Peyer's patch (tissue), 4 donors: ENCODE measurements around the gene TSPO. TPM values are rescaled to one million over a fixed set of nuclear protein-coding genes. Genes with fewer than 3 reads are reported as not detected.
A peak's percentile ranks its signal among the peaks of the same experiment; 100 is the strongest.

ENCODE experiments used
- DNase-seq, 3 donors: peaks; one replicate each; pipeline ENCODE4 v3.0.0-alpha.2; 2017 to 2019
- H3K27ac ChIP-seq, 4 donors: fragments of 200-600 bp; sonication (generic); one replicate each; pipeline ENCODE4 v1.5.1; 2016 to 2019
- H3K27me3 ChIP-seq, 2 donors: fragments of 200-600 bp; sonication (generic); one replicate each; pipeline ENCODE4 v1.5.1; 2019
- H3K36me3 ChIP-seq, 3 donors: fragments of 200-600 bp; sonication (generic); one replicate each; pipeline ENCODE4 v1.5.1; 2016 to 2019
- H3K4me1 ChIP-seq, 4 donors: fragments of 200-600 bp; sonication (generic); one replicate each; pipeline ENCODE4 v1.5.1; 2016 to 2019
- H3K4me3 ChIP-seq, 4 donors: fragments of 200-600 bp; sonication (generic); 1 replicate in 3 of 4; 2 replicates in 1 of 4; pipeline ENCODE4 v1.5.1; 2016 to 2019; ENCODE audit warnings: mild to moderate bottlenecking in 1 of 4
- H3K9me3 ChIP-seq, 4 donors: fragments of 200-600 bp; sonication (generic); one replicate each; pipeline ENCODE4 v1.5.1; 2016 to 2019; ENCODE audit warnings: mild to moderate bottlenecking in 1 of 4
- POLR2A ChIP-seq, 2 donors: fragments of 450-650 bp; IDR thresholded peaks; one replicate each; pipeline ENCODE4 v1.5.1; 2017; ENCODE audit warnings: antibody characterized with exemption in 2 of 2, mild to moderate bottlenecking in 2 of 2, moderate library complexity in 2 of 2
- total RNA-seq, 4 donors: library from RNA; depleted of rRNA; stranded (reverse); fragments of >200 nt; gene quantifications; one replicate each; pipeline ENCODE4 v1.1.0, GENCODE V29; 2016
- TF ChIP-seq, protein P1 (sequence below), 6 experiments: fragments of 450-650 bp in 4 of 6; fragments of 200-600 bp in 2 of 6; sonication (generic) in 1 of 6; IDR thresholded peaks; one replicate each; pipeline ENCODE4 v1.5.1; 2017 to 2019; ENCODE audit warnings: antibody characterized with exemption in 6 of 6, mild to moderate bottlenecking in 3 of 6, moderate library complexity in 1 of 6

TSPO gene
- total RNA-seq, 4 donors from 2014 or later: 220 to 304 (median 270) TPM

GRCh38 chr22:43180670-43181069, 29.3 kb downstream of the TSPO start:
- Histone ChIP-seq H3K9me3 (no peaks in the 10 kb centered on the region), H3K36me3 (peaks cover 0 to 31% (median 0%) of the 10 kb centered on the region in 3 donors), H3K4me1 (peaks cover 0 to 15% (median under 1%) of the 10 kb centered on the region in 4 donors), H3K27ac (no peak overlapping the region), H3K4me3 (no peak overlapping the region), H3K27me3 (no peaks in the 10 kb centered on the region)
- DNase-seq: no peak
- TF ChIP-seq POLR2A (IDR thresholded peaks at IDR 0.05): no peak
- TF ChIP-seq, protein P1, sequence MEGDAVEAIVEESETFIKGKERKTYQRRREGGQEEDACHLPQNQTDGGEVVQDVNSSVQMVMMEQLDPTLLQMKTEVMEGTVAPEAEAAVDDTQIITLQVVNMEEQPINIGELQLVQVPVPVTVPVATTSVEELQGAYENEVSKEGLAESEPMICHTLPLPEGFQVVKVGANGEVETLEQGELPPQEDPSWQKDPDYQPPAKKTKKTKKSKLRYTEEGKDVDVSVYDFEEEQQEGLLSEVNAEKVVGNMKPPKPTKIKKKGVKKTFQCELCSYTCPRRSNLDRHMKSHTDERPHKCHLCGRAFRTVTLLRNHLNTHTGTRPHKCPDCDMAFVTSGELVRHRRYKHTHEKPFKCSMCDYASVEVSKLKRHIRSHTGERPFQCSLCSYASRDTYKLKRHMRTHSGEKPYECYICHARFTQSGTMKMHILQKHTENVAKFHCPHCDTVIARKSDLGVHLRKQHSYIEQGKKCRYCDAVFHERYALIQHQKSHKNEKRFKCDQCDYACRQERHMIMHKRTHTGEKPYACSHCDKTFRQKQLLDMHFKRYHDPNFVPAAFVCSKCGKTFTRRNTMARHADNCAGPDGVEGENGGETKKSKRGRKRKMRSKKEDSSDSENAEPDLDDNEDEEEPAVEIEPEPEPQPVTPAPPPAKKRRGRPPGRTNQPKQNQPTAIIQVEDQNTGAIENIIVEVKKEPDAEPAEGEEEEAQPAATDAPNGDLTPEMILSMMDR (IDR thresholded peaks at IDR 0.05): no peak

DNA sequence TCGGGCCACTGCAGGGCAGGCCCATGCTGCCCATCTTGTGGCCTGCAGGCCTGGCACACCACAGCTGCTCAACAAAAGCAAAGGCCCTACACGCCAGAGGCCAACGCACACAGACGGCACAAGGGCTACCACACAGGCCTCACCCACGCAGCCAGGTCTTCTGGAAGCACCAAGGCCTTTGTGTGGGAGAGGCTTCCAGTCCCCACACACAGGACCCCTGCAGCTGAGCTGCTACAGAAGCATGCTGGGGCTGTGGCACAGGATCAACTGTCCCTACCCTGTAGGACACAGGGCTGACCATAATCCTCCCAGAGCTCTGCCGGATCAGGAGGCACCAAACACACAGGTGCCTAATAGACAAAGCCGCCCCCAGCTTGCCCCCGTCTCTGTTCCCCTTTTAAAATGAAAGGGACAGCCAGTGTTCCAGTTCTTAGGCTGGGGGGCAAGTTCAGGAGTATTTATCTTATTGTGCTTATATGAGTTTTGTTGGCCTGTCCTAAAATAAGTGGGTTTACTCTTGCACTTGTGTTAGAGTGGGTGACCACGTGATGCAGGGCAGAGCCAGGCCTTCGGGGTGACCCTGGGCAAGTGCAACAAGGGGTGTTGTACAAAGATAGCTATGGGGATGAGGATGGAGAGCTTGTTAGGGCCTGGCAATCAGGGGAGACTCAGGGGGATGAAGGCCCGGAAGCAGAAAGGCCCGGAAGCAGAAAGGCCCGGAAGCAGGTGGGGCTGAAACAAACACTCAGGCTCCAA, 30.1 kb downstream of the TSPO start:
- no peak overlapping the region for H3K4me3 ChIP-seq
- peaks cover 0 to 23% (median 0%) of the 10 kb centered on the region in 3 donors for H3K36me3 ChIP-seq
- H3K27ac ChIP-seq: no peak overlapping the region
- no peaks in the 10 kb centered on the region for H3K27me3 ChIP-seq
- H3K9me3 ChIP-seq: no peaks in the 10 kb centered on the region
- peaks cover 0 to 21% (median 4%) of the 10 kb centered on the region in 4 donors for H3K4me1 ChIP-seq
- TF ChIP-seq POLR2A (IDR thresholded peaks at IDR 0.05): no peak
- TF ChIP-seq, protein P1 (IDR thresholded peaks at IDR 0.05): no peak
- DNase-seq: no peak

DNA sequence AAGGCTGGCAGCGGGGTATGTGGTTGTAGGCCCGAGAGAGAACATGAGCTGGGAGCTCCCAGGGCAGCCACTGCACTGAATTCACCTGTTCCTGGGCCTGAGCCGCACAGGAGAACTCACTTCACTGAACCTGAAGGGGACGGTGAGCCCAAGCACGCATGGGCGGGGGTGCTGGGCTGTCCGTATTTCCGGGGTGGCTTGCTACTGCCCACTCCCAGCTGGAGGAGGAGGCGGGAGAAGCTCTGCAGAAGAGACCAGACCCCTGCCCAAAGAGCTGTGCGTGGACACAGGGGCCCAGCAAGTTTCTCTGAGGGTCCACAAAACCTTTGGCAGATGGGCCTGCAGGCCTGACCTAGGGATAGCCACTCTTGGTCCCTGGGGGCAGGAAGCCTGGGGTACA, 30.8 kb downstream of the TSPO start:
- H3K4me3 ChIP-seq: no peak overlapping the region
- H3K27ac ChIP-seq: no peak overlapping the region
- H3K27me3 ChIP-seq: no peaks in the 10 kb centered on the region
- no peaks in the 10 kb centered on the region for H3K9me3 ChIP-seq
- TF ChIP-seq POLR2A (IDR thresholded peaks at IDR 0.05): no peak
- TF ChIP-seq, protein P1 (IDR thresholded peaks at IDR 0.05): no peak
- H3K36me3 ChIP-seq: peaks cover 0 to 23% (median 0%) of the 10 kb centered on the region in 3 donors
- no peak for DNase-seq
- H3K4me1 ChIP-seq: peaks cover 0 to 21% (median 4%) of the 10 kb centered on the region in 4 donors

DNA sequence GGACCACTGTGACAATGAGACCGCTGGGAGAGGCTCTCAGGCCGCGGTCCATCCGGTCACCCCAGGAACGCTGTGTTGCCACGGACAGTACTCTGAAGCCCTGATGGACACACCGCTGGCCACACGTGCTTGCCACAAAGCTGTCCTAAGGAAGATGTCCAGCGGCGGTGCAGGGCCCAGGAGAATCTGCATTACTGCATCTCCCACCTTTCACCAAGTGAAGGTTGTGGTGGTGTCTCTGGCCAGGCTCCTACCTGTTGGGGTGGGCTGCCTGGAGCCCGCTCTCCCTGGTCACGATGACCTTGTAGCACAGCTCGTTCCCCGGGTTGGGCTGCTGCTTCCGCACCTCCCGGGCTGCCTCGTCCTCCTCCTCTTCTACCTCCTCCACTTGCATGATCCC, 31.4 kb downstream of the TSPO start:
- H3K9me3 ChIP-seq: no peaks in the 10 kb centered on the region
- TF ChIP-seq POLR2A (IDR thresholded peaks at IDR 0.05): no peak
- H3K27me3 ChIP-seq: no peaks in the 10 kb centered on the region
- peaks cover 0 to 23% (median 0%) of the 10 kb centered on the region in 3 donors for H3K36me3 ChIP-seq
- no peak overlapping the region for H3K4me3 ChIP-seq
- DNase-seq: no peak
- H3K4me1 ChIP-seq: peaks cover 0 to 21% (median 4%) of the 10 kb centered on the region in 4 donors
- H3K27ac ChIP-seq: no peak overlapping the region

DNA sequence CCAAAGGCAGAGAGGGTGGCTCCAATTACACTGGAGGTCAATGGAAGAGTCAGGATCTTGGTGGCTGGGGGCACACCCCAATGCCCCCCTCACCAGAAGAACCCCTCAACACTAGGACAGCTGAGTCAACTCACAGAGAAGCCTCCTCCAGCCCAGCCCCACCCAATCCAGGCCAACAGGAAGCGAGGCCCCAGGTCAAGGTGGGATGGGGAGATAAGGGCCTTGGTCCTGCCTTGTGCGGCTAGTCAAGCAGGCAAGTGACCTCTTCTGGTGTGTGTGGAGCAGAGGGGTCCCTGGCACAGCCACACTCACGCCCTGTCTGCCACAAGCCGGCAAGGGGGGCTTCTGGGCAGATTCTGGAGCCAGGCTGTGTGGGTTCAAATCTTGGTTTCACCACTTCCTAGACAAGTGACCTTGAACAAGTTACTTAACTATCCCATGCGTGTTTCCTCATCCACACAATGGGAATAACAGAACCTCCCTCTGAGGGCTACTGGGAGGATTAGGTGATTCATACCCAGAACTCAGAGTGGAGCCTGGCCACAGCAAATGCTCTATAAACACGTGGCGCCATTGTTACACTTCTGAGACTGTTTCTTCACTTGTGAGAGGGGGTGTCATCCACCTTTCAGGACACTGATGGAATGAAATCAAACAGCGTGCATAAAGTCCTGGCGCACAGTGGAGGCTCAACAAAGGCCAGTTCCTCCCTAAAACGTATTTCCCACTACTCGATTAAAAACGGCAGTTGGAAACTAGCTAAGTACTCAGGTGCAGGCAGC, 32.3 kb downstream of the TSPO start:
- Histone ChIP-seq H3K27me3 (no peaks in the 10 kb centered on the region), H3K4me1 (peaks cover 0 to 21% (median 4%) of the 10 kb centered on the region in 4 donors), H3K27ac (no peak overlapping the region), H3K36me3 (peaks cover 0 to 20% (median 0%) of the 10 kb centered on the region in 3 donors), H3K4me3 (no peak overlapping the region), H3K9me3 (no peaks in the 10 kb centered on the region)
- DNase-seq: no peak
- TF ChIP-seq, protein P1 (IDR thresholded peaks at IDR 0.05): no peak
- TF ChIP-seq POLR2A (IDR thresholded peaks at IDR 0.05): no peak

- Histone ChIP-seq H3K4me3 (peak overlapping the region; percentile 80 to 97 (median 86)), H3K36me3 (no peaks in the 10 kb centered on the region), H3K9me3 (no peaks in the 10 kb centered on the region), H3K27ac (peak overlapping the region in 2 of 4 donors; percentile 86 to 97), H3K27me3 (no peaks in the 10 kb centered on the region), H3K4me1 (peaks cover 0 to 21% (median 4%) of the 10 kb centered on the region in 4 donors)
- DNase-seq: peak in 2 of 3 donors; percentile 69 to 76
- no peak for TF ChIP-seq POLR2A (IDR thresholded peaks at IDR 0.05)
- TF ChIP-seq, protein P1 (IDR thresholded peaks at IDR 0.05): no peak
Measured at GRCh38 chr22:43185860-43186261, 34.5 kb downstream of the TSPO start.
